IPS-15b (cell line): ENCODE results near the gene KRT26.
"Not testable (repeated sequence)": the region's sequence is repeated elsewhere in the genome, so short reads cannot be mapped to it uniquely, and the experiment has no call there.

ENCODE experiments used
- H3K27me3 ChIP-seq: one replicate; pipeline ENCODE4 v1.6.1; 2013; ENCODE audit warnings: low read length; ENCODE audit not compliant: control insufficient read depth, insufficient read depth
- H3K36me3 ChIP-seq: one replicate; pipeline ENCODE4 v1.6.1; 2013; ENCODE audit warnings: low read length; ENCODE audit not compliant: control insufficient read depth, insufficient read depth
- H3K4me1 ChIP-seq: one replicate; pipeline ENCODE4 v1.6.1; 2013; ENCODE audit warnings: mild to moderate bottlenecking, low read length; ENCODE audit not compliant: control insufficient read depth, insufficient read depth
- H3K4me3 ChIP-seq: one replicate; pipeline ENCODE4 v1.5.1; 2013; ENCODE audit warnings: low read depth, low read length
- H3K9ac ChIP-seq: one replicate; pipeline ENCODE4 v1.6.1; 2013; ENCODE audit warnings: low read depth, mild to moderate bottlenecking, low read length
- H3K9me3 ChIP-seq: one replicate; pipeline ENCODE4 v1.6.1; 2013; ENCODE audit warnings: mild to moderate bottlenecking, low read length; ENCODE audit not compliant: control insufficient read depth, insufficient read depth

Gene KRT26, protein sequence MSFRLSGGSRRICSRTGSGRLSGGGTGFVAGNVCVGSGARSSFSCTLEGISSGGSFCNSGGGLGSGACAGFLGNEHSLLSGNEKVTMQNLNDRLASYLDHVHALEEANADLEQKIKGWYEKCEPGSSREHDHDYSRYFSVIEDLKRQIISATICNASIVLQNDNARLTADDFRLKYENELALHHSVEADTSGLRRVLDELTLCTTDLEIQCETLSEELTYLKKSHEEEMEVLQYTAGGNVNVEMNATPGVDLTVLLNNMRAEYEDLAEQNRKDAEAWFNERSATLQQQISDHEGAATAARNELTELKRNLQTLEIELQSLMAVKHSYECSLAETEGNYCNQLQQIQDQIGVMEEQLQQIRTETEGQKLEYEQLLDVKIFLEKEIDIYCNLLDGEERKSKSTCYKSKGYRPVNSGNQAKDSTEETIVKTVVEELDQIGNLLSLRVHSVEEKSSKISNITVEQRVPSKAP

DNA sequence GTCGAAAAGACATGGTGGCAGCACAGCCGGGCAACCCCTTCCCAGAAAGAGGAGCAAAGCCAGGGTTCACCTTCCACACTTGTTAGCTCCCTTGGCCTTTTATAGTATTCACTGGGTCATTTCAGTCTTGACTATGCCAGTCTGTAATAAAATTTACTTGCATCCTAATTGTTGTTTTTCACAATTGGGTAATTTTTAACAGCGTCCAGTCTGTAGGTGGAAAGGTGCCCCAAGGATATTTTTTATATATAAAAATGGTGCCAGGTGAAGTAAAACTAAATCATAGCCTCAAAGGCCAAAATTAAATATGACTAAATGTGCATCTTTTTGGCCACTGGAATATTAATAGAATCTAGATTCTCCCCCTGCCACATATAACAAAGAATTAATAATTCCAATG, at the start of gene KRT26:
Gene KRT26, minus strand, starts transcription at position 101 of the 400 bp plus-strand sequence. Its CDS starts 88 bp downstream, at position 13.
- Histone ChIP-seq H3K27me3 (peaks cover 2% of the 10 kb centered on the region), H3K4me3 (no peak within 1 kb of the TSS), H3K9me3 (no peaks in the 10 kb centered on the region)

DNA sequence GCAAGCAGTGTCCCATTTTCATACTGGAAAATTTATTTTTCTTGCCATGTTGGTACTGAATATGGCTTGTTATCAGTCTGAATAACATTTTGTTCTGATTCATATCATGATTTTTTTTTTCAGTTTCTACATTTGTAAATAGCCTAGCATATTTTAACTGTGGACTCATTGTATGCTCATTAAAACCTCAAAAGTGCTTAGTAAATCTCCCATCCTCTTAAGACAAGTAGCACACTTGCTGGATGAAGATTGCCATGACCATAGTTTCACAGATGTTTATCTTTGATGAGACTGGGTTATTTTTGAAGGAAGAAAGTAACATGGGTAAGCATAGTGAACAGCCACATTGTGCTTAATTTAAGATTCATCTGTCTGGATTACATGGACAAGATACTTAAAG, 49.5 kb upstream of the KRT26 start:
- Histone ChIP-seq H3K9me3 (no peaks in the 10 kb centered on the region), H3K27me3 (peaks cover 2% of the 10 kb centered on the region), H3K9ac (no peak overlapping the region)

More for the DNA sequence above, at the start of gene KRT26:
- no peaks in the 10 kb centered on the region for H3K36me3 ChIP-seq
- H3K4me1 ChIP-seq, result no peaks in the 10 kb centered on the region
- no peak within 1 kb of the TSS for H3K9ac ChIP-seq

DNA sequence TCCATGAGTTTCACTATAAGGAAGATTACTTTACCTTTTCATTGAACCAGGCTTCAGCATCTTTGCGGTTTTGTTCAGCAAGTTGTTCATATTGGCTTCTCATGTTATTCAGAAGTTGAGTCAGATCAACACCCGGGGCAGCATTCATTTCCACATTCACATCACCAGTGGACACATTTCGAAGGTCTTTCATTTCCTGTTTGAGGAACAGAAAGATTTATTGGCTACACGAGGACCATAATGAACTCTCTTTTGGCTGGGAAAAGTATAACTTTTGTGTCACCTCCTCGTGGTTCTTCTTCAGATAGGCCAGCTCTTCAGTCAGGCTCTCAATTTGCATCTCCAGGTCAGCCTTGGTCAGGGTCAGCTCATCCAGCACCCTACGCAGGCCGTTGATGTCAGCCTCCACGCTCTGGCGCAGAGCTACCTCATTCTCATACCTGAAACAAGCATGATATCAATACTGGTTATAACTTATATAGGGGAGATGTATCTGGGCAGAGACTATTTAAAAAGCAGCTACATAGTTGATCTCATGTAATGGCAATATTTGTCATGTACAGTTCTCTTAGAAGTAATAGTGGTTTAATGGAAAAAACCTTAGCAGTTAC, 48.3 kb upstream of the KRT26 start:
- no peak overlapping the region for H3K9ac ChIP-seq
- H3K4me1 ChIP-seq, result no peaks in the 10 kb centered on the region
- H3K27me3 ChIP-seq, result no peaks in the 10 kb centered on the region
- H3K9me3 ChIP-seq, result no peaks in the 10 kb centered on the region
- no peak overlapping the region for H3K4me3 ChIP-seq
- H3K36me3 ChIP-seq, result no peaks in the 10 kb centered on the region

More for the DNA sequence above, 49.5 kb upstream of the KRT26 start:
- Histone ChIP-seq H3K4me3 (no peak overlapping the region), H3K36me3 (no peaks in the 10 kb centered on the region), H3K4me1 (no peaks in the 10 kb centered on the region)

DNA sequence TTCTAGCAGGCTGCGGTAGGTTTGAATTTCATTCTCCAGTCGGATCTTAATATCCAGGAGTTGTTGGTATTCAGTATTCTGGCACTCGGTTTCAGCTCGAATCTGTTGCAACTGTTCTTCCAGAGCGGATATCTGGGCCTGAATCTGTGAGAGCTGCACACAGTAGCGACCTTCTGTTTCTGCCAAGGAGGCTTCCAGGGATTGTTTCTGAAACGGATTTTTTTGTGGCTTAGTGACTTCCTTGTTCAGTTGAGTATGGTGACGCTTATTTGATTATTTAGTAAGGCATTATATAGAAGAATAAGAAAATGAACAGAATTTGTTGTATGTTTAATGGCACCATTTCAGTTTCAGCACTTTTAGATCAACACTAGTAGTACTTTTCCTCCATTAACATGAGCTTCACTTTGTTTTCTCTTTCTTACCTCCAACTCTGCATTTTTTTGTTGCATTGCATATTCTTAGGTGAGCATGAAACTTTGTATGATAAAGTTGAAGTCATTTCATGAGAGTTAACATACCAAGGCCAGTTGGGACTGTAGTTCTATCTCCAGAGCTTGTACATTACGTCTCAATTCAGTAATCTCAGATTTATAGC, 47.6 kb upstream of the KRT26 start:
- H3K4me3 ChIP-seq, result peak overlapping the region; percentile 84
- no peaks in the 10 kb centered on the region for H3K36me3 ChIP-seq
- no peaks in the 10 kb centered on the region for H3K27me3 ChIP-seq
- H3K9ac ChIP-seq, result peak overlapping the region; percentile 89
- H3K4me1 ChIP-seq, result no peaks in the 10 kb centered on the region
- H3K9me3 ChIP-seq, result no peaks in the 10 kb centered on the region

DNA sequence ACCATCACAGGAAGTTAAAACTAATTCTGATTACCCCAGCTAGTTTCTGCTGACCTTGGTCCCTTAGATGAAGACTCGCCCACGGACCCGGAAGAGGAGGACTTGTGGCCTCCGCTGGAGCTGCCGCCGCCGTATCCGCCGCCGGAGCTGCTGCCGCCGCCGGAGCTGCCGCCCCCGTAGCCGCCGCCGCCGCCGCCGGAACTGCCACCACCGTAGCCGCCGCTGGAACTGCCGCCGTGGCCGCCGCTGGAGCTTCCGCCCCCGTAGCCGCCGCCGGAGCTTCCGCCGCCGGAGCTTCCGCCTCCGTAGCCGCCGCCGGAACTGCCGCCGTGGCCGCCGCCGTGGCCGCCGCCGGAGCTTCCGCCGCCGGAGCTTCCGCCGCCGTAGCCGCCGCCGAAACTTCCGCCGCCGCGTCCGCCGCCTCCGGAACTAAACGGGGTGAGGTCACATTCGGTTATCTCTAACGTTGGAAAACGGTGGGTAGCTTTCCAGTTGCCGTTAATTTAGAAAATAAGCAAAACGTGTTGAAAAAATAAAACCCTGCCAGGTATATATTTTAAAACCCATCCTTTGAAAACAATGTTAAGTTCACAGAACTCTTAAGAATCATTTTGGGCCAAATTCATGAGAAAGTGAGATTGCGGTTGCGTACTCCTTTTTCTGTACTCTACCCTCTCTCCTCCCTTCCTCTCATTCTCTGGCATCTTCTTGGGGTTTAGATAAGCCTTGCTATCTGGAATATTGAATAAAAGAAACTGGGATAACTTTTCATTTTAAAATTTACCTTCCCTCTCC, 46.9 kb upstream of the KRT26 start:
- Histone ChIP-seq H3K4me3 (peak overlapping the region; percentile 84), H3K27me3 (no peaks in the 10 kb centered on the region), H3K9ac (peak overlapping the region; percentile 89), H3K36me3 (no peaks in the 10 kb centered on the region), H3K9me3 (no peaks in the 10 kb centered on the region), H3K4me1 (no peaks in the 10 kb centered on the region)

DNA sequence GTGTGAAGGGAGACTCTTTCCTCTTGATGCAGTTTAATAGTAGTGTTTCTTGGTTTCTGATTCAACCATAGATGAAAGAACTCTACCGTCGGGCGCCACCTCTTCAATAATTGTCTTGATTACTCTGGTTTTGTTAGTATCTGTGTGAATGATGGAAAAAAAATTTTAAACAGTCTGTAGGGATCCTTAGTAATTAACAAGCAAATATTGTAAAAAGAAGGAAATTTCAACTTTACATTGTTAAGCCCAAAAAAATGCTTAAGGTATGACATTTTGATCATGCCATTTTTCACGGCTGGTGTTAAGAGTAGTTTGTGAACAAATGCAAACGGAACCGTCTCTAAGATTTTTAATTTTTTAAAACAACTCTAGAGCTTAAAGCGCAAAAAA, 46.3 kb upstream of the KRT26 start:
- no peaks in the 10 kb centered on the region for H3K4me1 ChIP-seq
- no peaks in the 10 kb centered on the region for H3K9me3 ChIP-seq
- H3K27me3 ChIP-seq, result no peaks in the 10 kb centered on the region
- H3K36me3 ChIP-seq, result no peaks in the 10 kb centered on the region
- peak overlapping the region; percentile 71 for H3K9ac ChIP-seq
- peak overlapping the region; percentile 76 for H3K4me3 ChIP-seq

DNA sequence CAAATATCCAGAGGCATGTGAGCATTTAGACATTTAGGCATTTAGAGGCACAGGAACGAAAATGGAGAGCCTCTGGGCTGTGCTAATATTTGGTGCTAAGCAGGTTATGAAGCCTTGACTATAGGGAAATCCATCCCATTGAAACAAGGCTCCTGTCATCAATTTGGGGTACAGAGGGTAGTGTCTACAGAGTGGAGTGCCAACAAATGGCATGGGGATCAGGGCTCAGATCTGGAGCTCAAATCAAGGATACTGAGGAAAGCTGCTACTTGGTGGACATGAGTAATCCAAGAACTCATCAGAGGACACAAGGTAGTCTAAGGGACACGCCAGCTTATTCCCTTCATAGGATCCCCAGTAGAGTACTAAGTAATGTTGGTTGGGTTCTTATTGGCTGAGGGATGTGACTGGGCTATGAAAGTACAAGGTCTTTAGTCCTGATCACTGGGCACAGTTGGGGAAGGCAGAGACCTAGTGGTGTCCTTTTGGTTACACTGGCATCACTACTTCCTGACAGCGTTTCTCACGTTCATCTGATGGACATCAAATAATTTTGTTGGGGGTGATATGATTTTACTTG, 45.2 kb upstream of the KRT26 start:
- Histone ChIP-seq H3K9me3 (no peaks in the 10 kb centered on the region), H3K27me3 (no peaks in the 10 kb centered on the region), H3K9ac (no peak overlapping the region), H3K36me3 (no peaks in the 10 kb centered on the region), H3K4me1 (no peaks in the 10 kb centered on the region), H3K4me3 (no peak overlapping the region)

DNA sequence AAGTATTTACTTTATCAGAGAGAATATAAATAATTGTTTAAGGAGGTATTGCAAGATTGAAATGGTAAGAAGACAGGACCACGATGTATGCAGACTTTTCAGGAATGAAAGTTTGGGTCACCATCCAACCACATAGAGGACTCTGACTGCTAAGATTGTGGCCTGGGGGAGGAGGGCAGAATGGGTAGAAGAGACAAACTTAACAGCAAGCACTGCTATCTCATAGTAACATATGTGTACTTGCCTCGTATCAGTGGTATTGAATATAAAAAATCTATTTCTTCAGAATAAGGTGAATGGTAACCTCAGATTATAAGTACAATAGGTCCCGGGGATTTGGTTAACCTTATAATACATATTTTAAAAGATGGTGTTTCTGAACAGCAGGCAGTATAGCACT, 44.6 kb upstream of the KRT26 start:
- H3K9me3 ChIP-seq, result no peaks in the 10 kb centered on the region
- no peak overlapping the region for H3K9ac ChIP-seq
- no peak overlapping the region for H3K4me3 ChIP-seq
- no peaks in the 10 kb centered on the region for H3K4me1 ChIP-seq
- H3K36me3 ChIP-seq, result no peaks in the 10 kb centered on the region
- H3K27me3 ChIP-seq, result no peaks in the 10 kb centered on the region

DNA sequence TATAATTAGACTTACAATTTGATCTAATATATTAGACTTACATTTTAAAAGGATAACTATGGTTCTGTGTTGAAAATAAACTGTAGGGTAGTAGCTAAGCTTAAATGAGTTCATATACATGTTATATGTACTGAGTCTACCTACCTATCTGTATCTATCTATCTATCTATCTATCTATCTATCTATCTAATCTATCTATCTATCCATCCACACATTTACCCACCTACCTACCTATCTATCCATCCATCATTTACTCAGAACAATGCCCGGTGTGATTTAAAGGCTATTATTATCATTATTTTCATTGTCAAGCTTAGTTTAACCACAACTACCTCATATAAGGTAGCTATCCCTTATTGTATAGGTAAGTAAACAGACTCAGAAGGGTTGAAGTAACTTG, 43.4 kb upstream of the KRT26 start:
- Histone ChIP-seq H3K9ac (no peak overlapping the region), H3K27me3 (no peaks in the 10 kb centered on the region), H3K4me3 (no peak overlapping the region), H3K36me3 (no peaks in the 10 kb centered on the region), H3K4me1 (no peaks in the 10 kb centered on the region), H3K9me3 (no peaks in the 10 kb centered on the region)

DNA sequence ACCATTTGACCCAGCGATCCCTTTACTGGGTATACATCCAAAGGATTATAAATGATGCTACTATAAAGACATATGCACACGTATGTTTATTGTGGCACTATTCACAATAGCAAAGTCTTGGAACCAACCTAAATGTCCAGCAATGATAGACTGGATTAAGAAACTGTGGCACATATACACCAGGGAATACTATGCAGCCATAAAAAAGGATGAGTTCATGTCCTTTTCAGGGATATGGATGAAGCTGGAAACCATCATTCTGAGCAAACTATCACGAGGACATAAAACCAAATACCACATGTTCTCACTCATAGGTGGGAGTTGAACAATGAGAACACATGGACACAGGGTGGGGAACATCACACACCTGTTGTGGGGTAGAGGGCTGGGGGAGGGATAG, 42.7 kb upstream of the KRT26 start:
- not testable (repeated sequence) for H3K4me1 ChIP-seq, H3K9me3 ChIP-seq, H3K9ac ChIP-seq, H3K36me3 ChIP-seq, H3K4me3 ChIP-seq, H3K27me3 ChIP-seq

DNA sequence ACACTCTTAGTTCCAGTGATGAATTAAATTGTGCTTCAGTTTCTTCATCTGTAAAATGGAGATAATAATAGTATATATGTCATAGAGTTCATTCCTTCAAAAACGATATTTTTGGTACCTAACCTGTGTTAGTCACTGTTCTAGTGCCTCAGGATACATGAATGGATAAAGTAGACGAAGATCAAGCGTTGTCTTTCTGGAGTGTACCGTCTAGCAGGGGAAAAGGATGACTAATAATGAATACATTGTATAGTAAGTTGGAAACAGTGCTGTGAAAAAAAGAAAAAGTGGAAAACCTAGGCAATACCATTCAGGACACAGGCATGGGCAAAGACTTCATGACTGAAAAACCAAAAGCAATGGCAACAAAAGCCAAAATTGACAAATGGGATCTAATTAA, 41.8 kb upstream of the KRT26 start:
- Histone ChIP-seq H3K36me3 (no peaks in the 10 kb centered on the region), H3K4me3 (no peak overlapping the region), H3K9ac (no peak overlapping the region), H3K9me3 (no peaks in the 10 kb centered on the region), H3K27me3 (no peaks in the 10 kb centered on the region), H3K4me1 (no peaks in the 10 kb centered on the region)
